DMS 273 treated with DMSO at 0.1 percent for 48 hours (cell line): ENCODE measurements around the gene NDUFAF7.
"Not testable (repeated sequence)": the region's sequence is repeated elsewhere in the genome, so short reads cannot be mapped to it uniquely, and the experiment has no call there.

Source experiments
- DNase-seq: peaks from one replicate; lab custom pipeline; 2025; lab: John Stamatoyannopoulos, UW

Gene NDUFAF7

GRCh38 chr2:37215250-37215649 is 16.2 kb upstream of the NDUFAF7 start:
- no peak for DNase-seq

DNA sequence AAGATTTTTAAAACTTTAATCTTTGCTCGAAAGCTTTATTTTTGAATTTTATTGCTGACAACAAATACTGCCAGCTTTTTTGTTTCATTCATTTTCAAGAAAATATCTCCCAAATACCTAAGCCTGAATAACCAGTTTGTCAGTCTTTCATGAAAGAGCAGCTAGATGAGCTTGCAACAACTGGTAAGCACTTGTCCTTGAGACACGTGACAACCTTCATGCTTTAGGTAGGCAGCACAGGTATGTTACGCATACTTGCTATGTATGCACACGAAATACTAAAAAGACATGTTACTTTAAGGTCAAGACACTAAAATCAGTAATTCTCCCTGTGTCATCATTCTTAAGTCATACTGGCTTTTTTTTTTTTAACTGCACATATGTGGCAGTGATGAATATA is 12.4 kb upstream of the NDUFAF7 start:
- DNase-seq: no peak

GRCh38 chr2:37223131-37223530 is 8.3 kb upstream of the NDUFAF7 start:
- DNase-seq: no peak

GRCh38 chr2:37224063-37224462 is 7.4 kb upstream of the NDUFAF7 start:
- DNase-seq: no peak

GRCh38 chr2:37225129-37225528 is 6.3 kb upstream of the NDUFAF7 start:
- DNase-seq: not testable (repeated sequence)

- no peak for DNase-seq
Measured at GRCh38 chr2:37226863-37227262, 4.6 kb upstream of the NDUFAF7 start.

DNA sequence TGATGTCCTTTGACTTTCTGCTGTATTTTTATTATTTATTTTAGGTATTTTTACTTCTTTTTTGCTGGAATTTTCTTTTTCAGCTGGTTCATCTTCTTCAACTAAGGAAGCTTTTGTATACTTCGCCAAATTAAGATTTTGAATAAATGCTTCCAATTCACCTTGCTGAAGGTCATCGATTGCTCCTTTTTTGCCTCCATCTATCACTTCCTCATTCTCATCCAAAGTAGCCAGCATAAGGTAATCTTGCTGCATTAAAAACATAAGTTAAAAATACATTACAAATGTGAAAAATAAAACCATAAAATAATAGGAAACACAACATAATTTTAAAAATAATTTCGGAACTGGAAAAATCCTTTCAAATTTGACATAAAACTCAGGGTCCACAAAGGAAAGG is 2.7 kb upstream of the NDUFAF7 start:
- DNase-seq: no peak

DNA sequence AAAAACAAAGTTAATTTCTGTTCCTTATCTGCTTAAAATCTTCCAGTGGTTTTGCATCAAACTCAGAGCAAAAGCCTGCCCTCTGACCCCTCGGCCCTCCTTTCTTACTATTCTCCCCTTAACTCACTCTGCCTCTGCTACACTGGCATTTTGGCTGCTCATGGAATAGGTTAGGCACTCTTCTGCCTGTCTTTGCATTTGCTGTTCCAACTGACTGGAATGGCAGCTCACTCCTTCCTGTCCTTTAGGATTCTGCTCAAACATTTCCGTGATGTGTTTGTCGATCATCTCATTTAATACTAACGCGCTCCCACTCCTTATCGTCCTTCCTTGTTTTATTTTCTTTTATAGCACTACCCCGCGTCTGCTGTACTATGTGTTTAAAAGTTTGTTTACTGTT is 877 bp upstream of the NDUFAF7 start:
- DNase-seq: peak; percentile 3

GRCh38 chr2:37232131-37232933 is 874 bp downstream of the NDUFAF7 start:
- no peak for DNase-seq

DNA sequence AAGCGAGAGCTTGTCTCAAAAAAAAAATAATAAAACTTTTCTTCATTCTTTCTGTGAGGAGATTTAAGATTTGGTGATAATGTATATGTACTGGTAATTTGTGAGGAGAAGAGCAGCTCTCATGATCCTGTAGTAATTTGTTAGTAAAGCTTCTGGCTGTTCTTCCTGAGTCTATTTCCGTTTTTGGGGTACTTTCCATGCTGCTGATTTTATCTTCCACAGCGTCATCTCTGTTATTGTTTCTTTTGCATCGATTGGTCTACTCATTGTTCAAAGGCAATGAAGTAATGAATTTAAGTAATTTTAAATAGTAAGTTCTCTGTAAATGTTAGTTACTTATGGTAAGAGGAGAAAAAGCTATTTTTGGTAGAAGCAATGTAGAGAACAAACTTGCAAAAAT is 12.0 kb downstream of the NDUFAF7 start:
- DNase-seq: no peak

- DNase-seq: no peak
Measured at GRCh38 chr2:37244017-37244416, 12.6 kb downstream of the NDUFAF7 start.

GRCh38 chr2:37244755-37245154 is 13.3 kb downstream of the NDUFAF7 start:
- DNase-seq: no peak

- DNase-seq: no peak
Measured at GRCh38 chr2:37246205-37246604, 14.7 kb downstream of the NDUFAF7 start.

DNA sequence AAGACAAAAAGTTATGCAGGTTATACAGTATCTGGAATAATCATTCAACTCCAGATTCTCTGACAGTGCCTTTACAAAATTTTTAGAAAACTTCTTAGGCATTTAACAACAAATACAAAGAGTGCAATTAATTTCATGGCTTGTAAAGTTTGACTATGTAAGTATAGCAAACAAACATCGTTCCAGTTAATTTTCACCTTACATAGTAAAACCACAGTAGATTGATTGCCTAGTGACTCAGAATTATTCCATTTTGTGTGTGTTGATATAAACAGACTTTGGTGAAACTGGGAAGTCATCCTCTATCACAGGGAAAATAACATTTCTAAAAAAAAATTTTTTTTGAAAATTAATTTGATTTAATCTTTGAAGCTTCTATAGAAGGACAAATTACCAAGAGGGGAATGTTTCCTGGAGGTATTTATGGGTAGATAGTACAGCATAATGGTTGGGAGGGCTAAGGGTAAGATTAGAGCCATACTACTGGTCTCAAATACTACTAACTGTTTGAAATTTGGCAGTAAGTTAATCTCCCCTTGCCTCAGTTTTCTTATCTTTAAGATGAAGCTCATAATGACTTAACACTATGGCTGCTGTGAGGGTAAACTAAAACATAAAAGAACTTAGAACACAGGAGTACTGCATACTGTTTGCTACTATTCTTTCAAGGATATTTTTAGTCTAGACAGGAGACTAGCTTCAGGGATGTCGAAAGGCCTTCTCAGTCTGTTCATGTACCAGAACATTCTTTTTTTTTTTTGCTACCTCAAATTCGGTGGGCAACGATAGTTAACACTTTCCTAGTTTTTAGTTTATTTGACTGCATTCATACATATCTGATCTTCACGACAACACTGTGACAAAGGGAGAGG is 19.6 kb downstream of the NDUFAF7 start:
- DNase-seq: no peak

GRCh38 chr2:37262522-37262921 is 31.1 kb downstream of the NDUFAF7 start:
- no peak for DNase-seq

GRCh38 chr2:37263839-37264238 is 32.4 kb downstream of the NDUFAF7 start:
- no peak for DNase-seq

DNA sequence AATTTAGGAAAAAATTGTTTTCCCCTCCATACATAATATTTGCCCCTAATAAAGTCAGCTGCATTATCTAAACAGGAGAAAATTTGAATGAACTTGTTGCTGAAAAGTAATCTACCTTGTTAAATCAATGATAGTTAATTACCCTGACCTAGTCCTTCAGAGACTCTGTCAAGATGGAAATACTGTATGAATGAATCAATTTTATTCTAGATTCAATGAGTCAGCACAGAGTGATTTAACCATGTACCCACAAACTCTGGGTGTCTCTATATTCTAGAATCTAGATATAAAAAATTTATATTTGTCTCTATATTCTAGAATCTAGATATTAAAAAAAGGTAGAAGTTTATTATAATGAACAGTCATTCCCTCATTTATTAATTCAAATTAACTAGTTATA is 36.2 kb downstream of the NDUFAF7 start:
- no peak for DNase-seq

- DNase-seq: no peak
Measured at GRCh38 chr2:37268111-37268510, 36.7 kb downstream of the NDUFAF7 start.

DNA sequence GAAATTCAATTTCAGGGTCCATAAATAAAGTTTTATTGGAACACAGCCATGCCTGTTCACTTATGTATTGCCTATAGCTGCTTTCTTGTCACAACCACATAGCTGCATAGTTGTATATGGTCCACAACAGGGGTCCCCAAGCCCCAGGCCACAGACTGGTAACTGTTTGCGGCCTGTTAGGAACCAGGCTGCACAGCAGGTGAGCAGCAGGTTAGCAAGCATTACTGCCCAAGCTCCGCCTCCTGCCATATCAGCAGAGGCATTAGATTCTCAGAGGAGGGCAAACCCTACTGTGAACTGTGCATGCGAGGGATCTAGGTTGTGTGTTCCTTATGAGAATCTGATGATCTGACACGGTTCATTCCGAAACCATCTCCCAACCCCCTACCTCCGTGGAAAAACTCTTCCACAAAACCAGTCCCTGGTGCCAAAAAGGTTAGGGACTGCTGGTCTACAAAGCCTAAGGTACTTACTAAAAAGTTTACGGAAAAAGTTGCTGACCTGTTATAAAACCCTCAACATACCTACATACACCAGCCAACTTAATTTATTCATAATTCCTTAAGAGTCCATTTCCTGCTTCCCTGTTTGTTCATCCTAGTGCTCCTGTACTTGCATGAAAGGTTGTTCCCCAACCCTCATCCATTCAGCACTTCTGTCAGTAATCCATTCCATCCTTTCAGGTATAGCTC is 40.1 kb downstream of the NDUFAF7 start:
- DNase-seq: no peak

DNA sequence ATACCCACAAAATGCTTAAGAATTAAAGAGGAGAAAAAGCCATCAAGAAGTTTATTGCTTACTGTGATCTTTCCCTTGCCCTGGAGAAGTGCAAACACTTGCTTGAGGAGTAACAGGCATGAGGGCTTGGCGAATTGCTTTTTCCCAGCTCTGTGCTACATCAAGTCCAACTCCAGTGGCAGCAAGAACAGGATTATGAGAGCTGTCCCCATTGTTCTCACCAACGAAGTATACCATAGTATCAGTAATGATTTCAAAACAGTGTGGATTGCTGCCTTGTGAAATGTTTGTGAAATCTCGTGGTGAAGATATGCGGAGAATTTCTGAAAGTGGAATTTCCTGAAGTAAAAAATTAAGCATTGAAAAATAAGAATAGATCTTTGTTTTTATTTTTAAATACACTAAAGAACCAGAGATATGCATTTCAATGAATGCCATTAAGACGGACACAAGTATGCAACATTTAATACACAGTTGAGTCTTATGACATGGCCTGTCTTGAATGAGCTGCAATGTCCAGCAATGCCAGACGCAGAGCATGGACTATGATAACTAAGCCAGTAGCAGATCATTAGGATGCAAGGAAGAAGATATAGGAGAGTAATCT is 43.0 kb downstream of the NDUFAF7 start:
- DNase-seq: no peak

DNA sequence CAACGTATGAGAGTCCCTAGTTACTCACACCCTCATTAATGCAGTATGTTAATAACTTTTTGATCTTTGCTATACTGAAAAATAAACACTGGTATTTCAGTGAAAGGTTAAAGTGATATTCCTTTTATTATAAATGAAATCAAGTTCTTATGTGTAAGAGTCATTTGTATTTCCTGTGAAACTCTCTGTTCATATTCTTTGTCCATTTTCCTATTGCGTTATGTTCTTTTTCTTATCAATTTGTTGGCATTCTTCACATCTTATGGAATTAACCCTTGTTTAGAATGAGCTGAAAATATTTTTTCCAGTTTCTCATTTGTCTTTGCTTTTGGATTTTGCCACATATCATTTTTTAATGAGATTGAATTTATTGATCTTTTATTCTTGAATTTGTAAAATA is 44.8 kb downstream of the NDUFAF7 start:
- no peak for DNase-seq

GRCh38 chr2:37281916-37282315 is 50.5 kb downstream of the NDUFAF7 start:
- DNase-seq: no peak
